ENCODE data around the gene KCTD8.
"Not testable (repeated sequence)": the region's sequence is repeated elsewhere in the genome, so short reads cannot be mapped to it uniquely, and the experiment has no call there.

Gene KCTD8

DNA sequence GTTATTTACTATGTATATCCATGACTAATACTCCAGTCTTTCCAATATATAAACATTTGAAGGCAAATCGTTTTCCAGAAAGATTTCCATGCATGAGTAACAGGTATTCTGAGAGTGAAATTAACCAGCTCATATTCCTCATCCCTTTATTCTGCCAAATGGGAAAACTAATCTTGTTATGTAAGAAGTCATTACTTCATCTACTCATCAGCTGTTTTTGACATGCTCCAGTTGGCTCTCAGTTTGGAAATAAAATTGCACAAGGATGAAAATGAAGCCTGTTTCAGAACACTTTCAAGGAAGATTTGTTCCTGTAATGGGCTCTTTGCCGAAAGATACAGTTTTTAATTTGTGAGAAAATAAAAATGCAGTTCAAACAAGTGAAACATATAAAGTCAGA lies 121.9 kb downstream of the KCTD8 start:
- DNase-seq (ENCODE audit: low read depth in 2 of 2), result no peak

GRCh38 chr4:44320833-44321232 lies 127.8 kb downstream of the KCTD8 start:
- DNase-seq (ENCODE audit: low read depth in 2 of 2), result no peak

- DNase-seq (ENCODE audit: low read depth in 2 of 2), result no peak
These were observed 129.5 kb downstream of the KCTD8 start for GRCh38 chr4:44319129-44319528.

- no peak for DNase-seq (ENCODE audit: low read depth in 2 of 2)
These were observed 134.9 kb downstream of the KCTD8 start for GRCh38 chr4:44313702-44314101.

DNA sequence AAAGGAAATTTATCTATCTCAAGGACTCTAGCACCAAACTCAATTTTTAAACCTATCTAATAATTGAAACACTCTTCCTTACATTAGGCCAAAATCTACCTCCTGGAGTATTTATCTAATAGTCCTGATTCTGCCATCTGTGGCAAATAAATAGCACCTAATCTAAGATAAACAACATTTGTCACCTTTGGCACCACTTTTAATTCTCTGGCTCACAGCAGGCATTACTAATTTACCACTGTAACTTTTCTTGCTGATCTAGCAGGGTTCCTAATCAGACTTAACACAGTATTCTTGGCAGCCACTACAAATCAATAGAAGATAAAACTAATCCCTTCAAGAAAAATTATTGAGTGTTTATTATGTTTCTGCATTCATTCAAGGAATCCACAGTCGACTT lies 161.1 kb downstream of the KCTD8 start:
- DNase-seq (ENCODE audit: low read depth in 2 of 2), result no peak

- DNase-seq (ENCODE audit: low read depth in 2 of 2), result no peak
These were observed 169.1 kb downstream of the KCTD8 start for GRCh38 chr4:44279469-44279868.

GRCh38 chr4:44279066-44279465 lies 169.5 kb downstream of the KCTD8 start:
- DNase-seq (ENCODE audit: low read depth in 2 of 2), result no peak

DNA sequence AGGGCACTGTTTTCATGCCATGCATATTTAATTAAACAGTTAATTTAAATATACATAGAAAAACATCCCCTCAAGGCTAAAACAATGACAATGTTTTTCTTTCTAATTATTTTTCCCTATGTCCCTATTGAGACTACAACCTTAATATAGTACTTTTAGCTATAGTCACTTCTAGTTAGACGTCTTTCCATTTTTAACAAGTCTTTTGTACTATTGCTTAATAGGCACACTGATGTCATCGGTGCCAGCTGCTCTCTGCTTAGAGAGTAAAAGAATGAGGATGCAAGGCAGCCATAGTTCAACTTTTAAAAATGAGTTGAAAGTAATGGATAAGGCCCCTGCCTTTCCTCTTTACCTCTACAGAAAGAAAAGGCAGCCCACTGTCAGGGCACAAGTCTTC lies 191.1 kb downstream of the KCTD8 start:
- no peak for DNase-seq (ENCODE audit: low read depth in 2 of 2)

DNA sequence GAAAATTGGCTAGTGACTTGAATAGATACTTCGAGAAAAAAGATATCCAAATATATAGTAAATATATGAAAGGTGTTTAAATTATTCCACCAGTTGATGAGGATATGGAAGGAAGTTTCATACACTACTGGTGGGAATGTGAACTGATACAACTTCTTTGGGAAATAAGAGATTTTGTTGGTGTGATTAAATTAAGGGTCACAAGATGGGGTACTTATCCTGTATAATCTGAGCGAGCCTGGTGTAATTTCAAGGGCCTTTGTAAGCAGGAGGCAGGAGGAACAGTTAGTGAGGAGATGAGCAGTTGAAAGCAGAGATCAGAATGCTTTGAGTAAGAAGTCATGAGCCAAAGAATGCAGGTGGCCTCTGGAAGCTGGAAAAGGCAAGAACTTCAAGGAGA lies 192.2 kb downstream of the KCTD8 start:
- DNase-seq (ENCODE audit: low read depth in 2 of 2), result no peak

GRCh38 chr4:44237643-44238042 lies 211.0 kb downstream of the KCTD8 start:
- no peak for DNase-seq (ENCODE audit: low read depth in 2 of 2)

- DNase-seq (ENCODE audit: low read depth in 2 of 2), result no peak
These were observed 212.7 kb downstream of the KCTD8 start for GRCh38 chr4:44235897-44236296.

GRCh38 chr4:44232262-44232661 lies 216.3 kb downstream of the KCTD8 start:
- no peak for DNase-seq (ENCODE audit: low read depth in 2 of 2)

- DNase-seq (ENCODE audit: low read depth in 2 of 2), result no peak
These were observed 217.6 kb downstream of the KCTD8 start for GRCh38 chr4:44231006-44231405.

- DNase-seq (ENCODE audit: low read depth in 2 of 2), result no peak
These were observed 220.3 kb downstream of the KCTD8 start for GRCh38 chr4:44228326-44228725.

DNA sequence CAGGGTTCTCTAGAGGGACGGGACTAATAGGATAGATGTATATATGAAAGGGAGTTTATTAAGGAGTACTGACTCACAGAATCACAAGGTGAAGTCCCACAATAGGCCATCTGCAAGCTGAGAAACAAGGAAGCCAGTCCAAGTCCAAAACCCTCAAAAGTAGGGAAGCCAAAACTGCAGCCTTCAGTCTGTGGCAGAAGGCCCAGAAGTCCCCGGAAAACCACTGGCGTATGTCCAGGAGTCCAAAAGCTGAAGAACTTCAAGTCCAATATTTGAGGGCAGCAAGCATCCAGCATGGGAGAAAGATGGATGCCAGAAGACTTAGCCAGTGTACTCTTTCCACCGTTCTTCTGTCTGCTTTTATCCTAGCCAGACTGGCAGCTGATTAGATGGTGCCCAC lies 227.2 kb downstream of the KCTD8 start:
- no peak for DNase-seq (ENCODE audit: low read depth in 2 of 2)

GRCh38 chr4:44210750-44211149 lies 237.9 kb downstream of the KCTD8 start:
- DNase-seq (ENCODE audit: low read depth in 2 of 2), result no peak

GRCh38 chr4:44196796-44197195 lies 251.8 kb downstream of the KCTD8 start:
- no peak for DNase-seq (ENCODE audit: low read depth in 2 of 2)

- no peak for DNase-seq (ENCODE audit: low read depth in 2 of 2)
These were observed 254.2 kb downstream of the KCTD8 start for GRCh38 chr4:44194365-44194764.

DNA sequence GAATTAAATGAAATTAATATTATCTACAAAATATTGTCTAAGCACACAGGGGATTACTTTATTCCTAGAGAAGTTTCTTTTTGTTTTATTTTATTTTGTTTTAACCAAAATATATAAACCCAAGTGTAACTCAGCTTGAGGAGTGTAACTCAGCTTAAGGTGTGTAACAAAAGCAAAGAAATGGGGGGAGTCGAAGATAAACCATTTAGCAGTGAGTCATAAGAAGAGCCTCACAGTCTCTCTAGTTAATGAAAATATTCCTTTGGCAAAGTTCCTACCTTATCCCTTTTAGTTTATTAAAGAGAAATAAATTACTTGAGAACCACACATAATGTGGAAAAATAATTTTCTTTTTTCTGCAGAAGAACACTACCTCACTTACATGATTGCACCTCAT lies 261.8 kb downstream of the KCTD8 start:
- no peak for DNase-seq (ENCODE audit: low read depth in 2 of 2)

DNA sequence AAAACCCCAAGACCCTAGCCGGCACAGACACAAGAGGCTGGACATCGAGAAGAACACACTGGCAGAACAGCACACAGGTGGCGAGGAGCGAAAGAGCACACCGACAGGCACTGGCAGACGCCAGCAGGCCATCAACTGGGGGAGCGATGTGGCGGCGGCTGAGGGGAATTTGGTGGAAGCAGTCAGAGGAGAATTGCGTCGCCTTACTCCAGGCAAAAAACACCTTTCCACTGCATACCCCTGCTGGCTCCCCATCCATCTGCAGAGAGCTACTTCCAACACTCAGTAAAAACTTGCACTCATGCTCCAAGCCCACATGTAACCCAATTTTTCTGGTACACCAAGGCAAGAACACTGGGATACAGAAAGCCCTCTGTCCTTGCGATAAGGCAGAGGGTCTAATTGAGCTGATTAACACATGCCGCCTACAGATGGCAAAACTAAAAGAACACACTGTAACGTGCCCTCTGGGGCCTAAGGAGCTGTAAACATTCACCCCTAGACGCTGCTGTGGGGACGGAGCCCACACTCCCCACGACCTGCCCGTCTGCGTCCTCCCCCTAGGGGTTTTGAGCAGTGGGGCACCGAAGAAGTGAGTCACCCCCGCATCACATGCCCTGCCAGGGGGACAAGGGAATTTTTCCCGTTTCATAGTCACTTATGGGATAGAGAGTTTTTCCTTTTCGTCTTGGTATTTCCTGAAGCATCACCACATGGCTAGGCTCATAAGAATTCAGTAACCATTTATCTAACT lies 262.3 kb downstream of the KCTD8 start:
- DNase-seq (ENCODE audit: low read depth in 2 of 2), result no peak

DNA sequence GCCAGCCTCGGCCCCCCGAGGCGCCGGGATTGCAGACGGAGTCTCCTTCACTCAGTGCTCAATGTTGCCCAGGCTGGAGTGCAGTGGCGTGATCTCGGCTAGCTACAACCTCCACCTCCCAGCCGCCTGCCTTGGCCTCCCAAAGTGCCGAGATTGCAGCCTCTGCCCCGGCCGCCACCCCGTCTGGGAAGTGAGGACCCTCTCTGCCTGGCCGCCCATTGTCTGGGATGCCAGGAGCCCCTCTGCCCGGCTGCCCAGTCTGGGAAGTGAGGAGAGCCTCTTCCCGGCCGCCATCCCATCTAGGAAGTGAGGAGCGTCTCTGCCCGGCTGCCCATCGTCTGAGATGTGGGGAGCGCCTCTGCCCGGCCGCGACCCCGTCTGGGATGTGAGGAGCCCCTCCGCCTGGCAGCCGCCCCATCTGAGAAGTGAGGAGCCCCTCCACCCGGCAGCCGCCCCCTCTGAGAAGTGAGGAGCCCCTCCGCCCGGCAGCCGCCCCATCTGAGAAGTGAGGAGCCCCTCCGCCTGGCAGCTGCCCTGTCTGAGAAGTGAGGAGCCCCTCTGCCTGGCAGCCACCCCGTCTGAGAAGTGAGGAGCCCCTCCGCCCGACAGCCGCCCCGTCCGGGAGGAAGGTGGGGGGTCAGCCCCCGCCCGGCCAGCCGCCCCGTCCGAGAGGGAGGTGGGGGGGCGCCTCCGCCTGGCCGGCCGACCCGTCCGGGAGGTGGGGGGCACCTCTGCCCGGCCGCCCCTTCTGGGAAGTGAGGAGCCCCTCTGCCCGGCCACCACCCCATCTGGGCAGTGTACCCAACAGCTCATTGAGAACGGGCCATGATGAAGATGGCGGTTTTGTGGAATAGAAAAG lies 266.9 kb downstream of the KCTD8 start:
- not testable (repeated sequence) for DNase-seq (ENCODE audit: low read depth in 2 of 2)

GRCh38 chr4:44167766-44168165 lies 280.8 kb downstream of the KCTD8 start:
- DNase-seq (ENCODE audit: low read depth in 2 of 2), result not testable (repeated sequence)

- DNase-seq (ENCODE audit: low read depth in 2 of 2), result no peak
These were observed 282.7 kb downstream of the KCTD8 start for GRCh38 chr4:44165938-44166337.
